GM12878 (cell line): Measurements from ENCODE around the gene NAALADL1. TPM values are rescaled to one million over a fixed set of nuclear protein-coding genes. Genes with fewer than 3 reads are reported as not detected.
A peak's percentile ranks its signal among the peaks of the same experiment; 100 is the strongest.

Source experiments
- ATF7 ChIP-seq: fragments of 450-650 bp; IDR thresholded peaks from 2 replicates; pipeline ENCODE4 v1.6.1; 2016; ENCODE audit warnings: low read depth, mild to moderate bottlenecking
- CREM ChIP-seq: IDR thresholded peaks from 2 replicates; pipeline ENCODE4 v1.6.1; 2014; ENCODE audit warnings: antibody characterized with exemption, low read depth
- ETV6 ChIP-seq, 2 experiments: fragments of 450-650 bp in 1 of 2; IDR thresholded peaks in 1 of 2; conservative IDR thresholded peaks in 1 of 2; 2 replicates each; pipeline ENCODE4 v1.6.1; 2014; ENCODE audit warnings: antibody characterized with exemption in 1 of 2, borderline replicate concordance in 1 of 2, low read depth in 1 of 2, mild to moderate bottlenecking in 1 of 2, moderate library complexity in 1 of 2
- FOS ChIP-seq: IDR thresholded peaks from 3 replicates; pipeline ENCODE4 v1.6.1; 2011; ENCODE audit warnings: borderline replicate concordance; ENCODE audit not compliant: insufficient read length; ENCODE audit errors: extremely low read depth
- FOXM1 ChIP-seq: IDR thresholded peaks from 2 replicates; pipeline ENCODE4 v1.6.1; 2012; ENCODE audit warnings: low read depth, mild to moderate bottlenecking, inconsistent platforms, low read length, moderate library complexity
- GATAD2B ChIP-seq: fragments of 450-650 bp; conservative IDR thresholded peaks from 2 replicates; pipeline ENCODE4 v1.6.1; 2017; ENCODE audit warnings: low read depth, mild to moderate bottlenecking, moderate library complexity
- HDAC2 ChIP-seq: fragments of 200-600 bp; sonication (generic); IDR thresholded peaks from 2 replicates; pipeline ENCODE4 v1.6.1; 2017
- JUNB ChIP-seq: IDR thresholded peaks from 2 replicates; pipeline ENCODE4 v1.6.1; 2016; ENCODE audit warnings: antibody characterized with exemption, mild to moderate bottlenecking
- MEF2B ChIP-seq: fragments of 450-650 bp; IDR thresholded peaks from 2 replicates; pipeline ENCODE4 v1.6.1; 2018; ENCODE audit warnings: mild to moderate bottlenecking, moderate library complexity; ENCODE audit not compliant: partially characterized antibody, poor library complexity, severe bottlenecking
- NR2C1 ChIP-seq: fragments of 450-650 bp; IDR thresholded peaks from 2 replicates; pipeline ENCODE4 v1.6.1; 2017; ENCODE audit warnings: antibody characterized with exemption, mild to moderate bottlenecking, moderate library complexity
- RCOR1 ChIP-seq: conservative IDR thresholded peaks from 2 replicates; pipeline ENCODE4 v1.6.1; 2012; ENCODE audit warnings: low read depth, low read length, improper control_type of control experiment
- SMC3 ChIP-seq: IDR thresholded peaks from 2 replicates; pipeline ENCODE4 v1.6.1; 2011; ENCODE audit warnings: low read length, improper control_type of control experiment, borderline replicate concordance
- SP1 ChIP-seq: IDR thresholded peaks from one replicate; pipeline ENCODE4 v1.6.1; 2011; ENCODE audit warnings: low read depth, low read length
- SREBF1 ChIP-seq: IDR thresholded peaks from 2 replicates; pipeline ENCODE4 v1.6.1; 2012; ENCODE audit warnings: mild to moderate bottlenecking, low read length
- SRF ChIP-seq, 2 experiments: IDR thresholded peaks; 2 replicates each; pipeline ENCODE4 v1.6.1; 2011; ENCODE audit warnings: low read depth in 2 of 2, low read length in 2 of 2, mild to moderate bottlenecking in 1 of 2, moderate library complexity in 1 of 2
- TBL1XR1 ChIP-seq: IDR thresholded peaks from 2 replicates; pipeline ENCODE4 v1.6.1; 2012; ENCODE audit warnings: low read depth, low read length, improper control_type of control experiment
- TCF3 ChIP-seq: IDR thresholded peaks from 2 replicates; pipeline ENCODE4 v1.6.1; 2012; ENCODE audit warnings: low read depth, mild to moderate bottlenecking, low read length, borderline replicate concordance; ENCODE audit not compliant: insufficient read depth
- YBX1 ChIP-seq: fragments of 450-650 bp; IDR thresholded peaks from 2 replicates; pipeline ENCODE4 v1.6.1; 2016; ENCODE audit warnings: antibody characterized with exemption
- ZBED1 ChIP-seq: IDR thresholded peaks from 2 replicates; pipeline ENCODE4 v1.6.1; 2016; ENCODE audit warnings: borderline replicate concordance
- ZNF207 ChIP-seq: fragments of 450-650 bp; IDR thresholded peaks from 2 replicates; pipeline ENCODE4 v1.6.1; 2014; ENCODE audit warnings: antibody characterized with exemption, mild to moderate bottlenecking, borderline replicate concordance
- ZNF274 ChIP-seq: IDR thresholded peaks from one replicate; pipeline ENCODE4 v1.8.0; 2011; ENCODE audit not compliant: insufficient read length, insufficient read depth
- ZNF622 ChIP-seq: fragments of 450-650 bp; IDR thresholded peaks from 2 replicates; pipeline ENCODE4 v1.6.1; 2017; ENCODE audit warnings: mild to moderate bottlenecking, inconsistent platforms
- polyA plus RNA-seq, 11 experiments: library from polyadenylated mRNA; depleted of rRNA in 4 of 11; unstranded in 6 of 11; stranded (reverse) in 5 of 11; fragments of >200 nt; fragmentation: Nextera tagmentation in 4 of 11; fragmentation: Illumina TruSeq in 1 of 11; extraction: Ambion mirVana in 4 of 11; extraction: Trizol in 1 of 11; gene quantifications; 1 replicate in 1 of 11; 2 replicates in 10 of 11; pipeline versions ENCODE4 v1.2.1 to v1.2.3, GENCODE V29; 2011 to 2016; ENCODE audit warnings: inconsistent platforms in 2 of 11, missing spikeins in 2 of 11, low read depth in 1 of 11
- total RNA-seq, 4 experiments: library from RNA; depleted of rRNA in 3 of 4; stranded (reverse); fragments of >200 nt in 3 of 4; fragmentation: Illumina TruSeq in 1 of 4; extraction: Trizol in 1 of 4; gene quantifications; 2 replicates each; pipeline versions ENCODE4 v1.2.1 to v1.2.3, GENCODE V29; 2013 to 2021
- TF ChIP-seq, protein P1 (sequence below): fragments of 450-650 bp; IDR thresholded peaks from 2 replicates; pipeline ENCODE4 v1.6.1; 2016; ENCODE audit warnings: mild to moderate bottlenecking
- TF ChIP-seq, protein P2 (sequence below): fragments of 450-650 bp; IDR thresholded peaks from 2 replicates; pipeline ENCODE4 v1.6.1; 2014; ENCODE audit warnings: mild to moderate bottlenecking
- TF ChIP-seq, protein P3 (sequence below): fragments of 450-650 bp; IDR thresholded peaks from 2 replicates; pipeline ENCODE4 v1.6.1; 2017; ENCODE audit warnings: low read depth, mild to moderate bottlenecking, moderate library complexity
- TF ChIP-seq, protein P4 (sequence below): IDR thresholded peaks from 2 replicates; pipeline ENCODE4 v1.6.1; 2011; ENCODE audit warnings: low read depth, mild to moderate bottlenecking, low read length, moderate library complexity, borderline replicate concordance; ENCODE audit errors: extremely low read depth

NAALADL1 gene
- total and polyA plus RNA-seq, 10 of the 15 experiments (the other 5 are each of a cell fraction or from before 2014, with no cell fraction given) = 0.77 to 5.5 (median 1.5) TPM

DNA sequence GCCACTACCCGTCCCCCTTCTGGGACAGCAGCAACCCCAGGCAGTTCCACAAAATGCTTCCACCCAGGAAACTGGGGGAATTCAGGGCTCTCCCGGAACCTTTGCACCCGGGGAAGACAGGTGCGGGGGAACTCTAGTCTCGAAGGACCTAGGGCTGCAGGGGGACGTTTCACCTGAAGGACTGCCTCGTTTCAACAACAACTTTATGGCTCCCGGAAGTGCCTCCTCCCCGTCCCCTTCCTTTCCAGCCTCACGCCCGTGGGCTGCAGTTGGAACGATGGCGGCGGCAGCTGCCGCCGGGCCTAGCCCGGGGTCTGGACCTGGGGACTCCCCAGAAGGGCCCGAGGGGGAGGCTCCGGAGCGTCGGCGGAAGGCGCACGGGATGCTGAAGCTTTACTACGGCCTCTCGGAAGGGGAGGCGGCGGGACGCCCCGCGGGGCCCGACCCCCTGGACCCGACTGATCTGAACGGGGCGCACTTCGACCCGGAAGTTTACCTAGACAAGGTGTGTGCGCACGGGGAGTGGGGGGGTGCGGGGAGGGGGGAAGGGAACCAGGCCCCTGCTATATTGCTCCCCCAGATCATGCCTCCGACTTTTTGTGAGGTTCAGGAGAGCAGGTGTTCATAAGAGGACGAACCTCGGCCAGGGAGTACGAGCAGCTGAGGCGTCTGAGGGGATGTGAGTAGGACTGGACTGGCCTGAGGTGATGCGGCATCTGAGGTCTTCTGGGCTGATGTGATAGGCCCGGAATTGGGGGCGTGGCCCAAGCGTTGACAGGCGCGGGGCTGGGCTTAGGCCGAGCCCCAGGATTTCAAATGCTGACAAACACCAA lies 37.8 kb upstream of the NAALADL1 start, which contains the start of gene VPS51 (continued):
- TF ChIP-seq, protein P1, sequence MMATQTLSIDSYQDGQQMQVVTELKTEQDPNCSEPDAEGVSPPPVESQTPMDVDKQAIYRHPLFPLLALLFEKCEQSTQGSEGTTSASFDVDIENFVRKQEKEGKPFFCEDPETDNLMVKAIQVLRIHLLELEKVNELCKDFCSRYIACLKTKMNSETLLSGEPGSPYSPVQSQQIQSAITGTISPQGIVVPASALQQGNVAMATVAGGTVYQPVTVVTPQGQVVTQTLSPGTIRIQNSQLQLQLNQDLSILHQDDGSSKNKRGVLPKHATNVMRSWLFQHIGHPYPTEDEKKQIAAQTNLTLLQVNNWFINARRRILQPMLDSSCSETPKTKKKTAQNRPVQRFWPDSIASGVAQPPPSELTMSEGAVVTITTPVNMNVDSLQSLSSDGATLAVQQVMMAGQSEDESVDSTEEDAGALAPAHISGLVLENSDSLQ = peak; percentile 77; the same call in 1 of the 2 replicates
- TF ChIP-seq MEF2B (peak; percentile 68), SP1 (peak; percentile 87), ATF7 (peak; percentile 58), YBX1 (no peak), SRF (IDR thresholded peaks at IDR 0.05; ENCODE audit: low read depth in 2 of 2, low read length in 2 of 2) (peak; percentile 50 to 96; a peak in 3 of 4 replicates), CREM (peak; percentile 91), GATAD2B (peak; percentile 91), ZNF274 (no peak), TBL1XR1 (peak; percentile 93), TCF3 (peak; percentile 46; the same call in 1 of the 2 replicates), SMC3 (no peak), HDAC2 (no peak), FOXM1 (no peak), RCOR1 (peak; percentile 92; the same call in 1 of the 2 replicates), FOS (no peak), ZNF207 (peak; percentile 99), NR2C1 (peak; percentile 95), ZNF622 (no peak), SREBF1 (peak; percentile 80), ZBED1 (0 out of 2 replicates have a peak, but pooled peaks have one; percentile 51), ETV6 (conservative IDR thresholded peaks at IDR 0.05 in 1 of 2, IDR thresholded peaks at IDR 0.05 in 1 of 2; ENCODE audit: borderline replicate concordance in 1 of 2, low read depth in 1 of 2) (peak in 1 of 2 experiments; percentile 78; a peak in 2 of 4 replicates), JUNB (no peak; the same call in 1 of the 2 replicates)
- TF ChIP-seq, protein P2, sequence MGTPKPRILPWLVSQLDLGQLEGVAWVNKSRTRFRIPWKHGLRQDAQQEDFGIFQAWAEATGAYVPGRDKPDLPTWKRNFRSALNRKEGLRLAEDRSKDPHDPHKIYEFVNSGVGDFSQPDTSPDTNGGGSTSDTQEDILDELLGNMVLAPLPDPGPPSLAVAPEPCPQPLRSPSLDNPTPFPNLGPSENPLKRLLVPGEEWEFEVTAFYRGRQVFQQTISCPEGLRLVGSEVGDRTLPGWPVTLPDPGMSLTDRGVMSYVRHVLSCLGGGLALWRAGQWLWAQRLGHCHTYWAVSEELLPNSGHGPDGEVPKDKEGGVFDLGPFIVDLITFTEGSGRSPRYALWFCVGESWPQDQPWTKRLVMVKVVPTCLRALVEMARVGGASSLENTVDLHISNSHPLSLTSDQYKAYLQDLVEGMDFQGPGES = peak; percentile 73
- TF ChIP-seq, protein P3, sequence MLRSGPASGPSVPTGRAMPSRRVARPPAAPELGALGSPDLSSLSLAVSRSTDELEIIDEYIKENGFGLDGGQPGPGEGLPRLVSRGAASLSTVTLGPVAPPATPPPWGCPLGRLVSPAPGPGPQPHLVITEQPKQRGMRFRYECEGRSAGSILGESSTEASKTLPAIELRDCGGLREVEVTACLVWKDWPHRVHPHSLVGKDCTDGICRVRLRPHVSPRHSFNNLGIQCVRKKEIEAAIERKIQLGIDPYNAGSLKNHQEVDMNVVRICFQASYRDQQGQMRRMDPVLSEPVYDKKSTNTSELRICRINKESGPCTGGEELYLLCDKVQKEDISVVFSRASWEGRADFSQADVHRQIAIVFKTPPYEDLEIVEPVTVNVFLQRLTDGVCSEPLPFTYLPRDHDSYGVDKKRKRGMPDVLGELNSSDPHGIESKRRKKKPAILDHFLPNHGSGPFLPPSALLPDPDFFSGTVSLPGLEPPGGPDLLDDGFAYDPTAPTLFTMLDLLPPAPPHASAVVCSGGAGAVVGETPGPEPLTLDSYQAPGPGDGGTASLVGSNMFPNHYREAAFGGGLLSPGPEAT = peak; percentile 98
- TF ChIP-seq, protein P4, sequence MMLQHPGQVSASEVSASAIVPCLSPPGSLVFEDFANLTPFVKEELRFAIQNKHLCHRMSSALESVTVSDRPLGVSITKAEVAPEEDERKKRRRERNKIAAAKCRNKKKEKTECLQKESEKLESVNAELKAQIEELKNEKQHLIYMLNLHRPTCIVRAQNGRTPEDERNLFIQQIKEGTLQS = peak; percentile 48; the same call in 1 of the 2 replicates
